SK-N-SH treated with all-trans-retinoic acid at 6 μM for 48 hours (cell line): ENCODE data around the gene ABCC1.

ENCODE experiments used
- ATAC-seq: fragments of 200-7000 bp; cut with Tn5 transposase; 3 replicates; pipeline ENCODE4 v1.9.1; 2020; ENCODE audit warnings: mild to moderate bottlenecking, moderate library complexity
- ARNTL ChIP-seq: fragments of 450-650 bp; formaldehyde crosslinking; IDR thresholded peaks from 2 replicates; pipeline ENCODE4 v1.5.0; 2020; ENCODE audit warnings: low read depth, mild to moderate bottlenecking, moderate library complexity, borderline replicate concordance
- CSDC2 ChIP-seq: fragments of 250-450 bp; sonication (Bioruptor Pico); IDR thresholded peaks from 2 replicates; pipeline ENCODE4 v1.5.0; 2020; ENCODE audit warnings: mild to moderate bottlenecking, moderate library complexity
- ESRRG ChIP-seq: fragments of 250-450 bp; sonication (Bioruptor Pico); IDR thresholded peaks from 2 replicates; pipeline ENCODE4 v1.6.1; 2021; ENCODE audit warnings: mild to moderate bottlenecking
- GLIS3 ChIP-seq: fragments of 250-450 bp; sonication (Bioruptor Pico); IDR thresholded peaks from 2 replicates; pipeline ENCODE4 v1.5.0; 2020; ENCODE audit warnings: mild to moderate bottlenecking, moderate library complexity
- ISL1 ChIP-seq: fragments of 250-450 bp; sonication (Bioruptor Pico); IDR thresholded peaks from 2 replicates; pipeline ENCODE4 v2.1.2; 2022; ENCODE audit warnings: mild to moderate bottlenecking, moderate library complexity
- OSR1 ChIP-seq: fragments of 250-450 bp; sonication (Bioruptor Pico); IDR thresholded peaks from 2 replicates; pipeline ENCODE4 v1.8.0; 2022; ENCODE audit warnings: moderate library complexity, mild to moderate bottlenecking, inconsistent platforms
- PPARA ChIP-seq: fragments of 250-450 bp; sonication (Bioruptor Pico); IDR thresholded peaks from 2 replicates; pipeline ENCODE4 v1.5.0; 2020; ENCODE audit warnings: mild to moderate bottlenecking, borderline replicate concordance
- RARB ChIP-seq: fragments of 250-450 bp; sonication (Bioruptor Pico); IDR thresholded peaks from 2 replicates; pipeline ENCODE4 v1.8.0; 2021; ENCODE audit warnings: mild to moderate bottlenecking, moderate library complexity
- SNAI2 ChIP-seq: fragments of 250-450 bp; sonication (Bioruptor Pico); IDR thresholded peaks from 2 replicates; pipeline ENCODE4 v1.5.0; 2020; ENCODE audit warnings: mild to moderate bottlenecking, moderate library complexity
- TOX ChIP-seq: fragments of 250-450 bp; sonication (Bioruptor Pico); IDR thresholded peaks from 2 replicates; pipeline ENCODE4 v1.8.0; 2021; ENCODE audit warnings: mild to moderate bottlenecking, moderate library complexity, borderline replicate concordance
- ZC3H10 ChIP-seq: fragments of 250-450 bp; sonication (Bioruptor Pico); IDR thresholded peaks from 2 replicates; pipeline ENCODE4 v1.5.1; 2021; ENCODE audit warnings: mild to moderate bottlenecking, moderate library complexity
- ZFP30 ChIP-seq: fragments of 450-650 bp; formaldehyde crosslinking; IDR thresholded peaks from 2 replicates; pipeline ENCODE4 v1.5.0; 2022; ENCODE audit warnings: mild to moderate bottlenecking, moderate library complexity
- ZNF8 ChIP-seq: fragments of 450-650 bp; formaldehyde crosslinking; IDR thresholded peaks from 2 replicates; pipeline ENCODE4 v1.5.0; 2020; ENCODE audit warnings: mild to moderate bottlenecking, moderate library complexity
- TF ChIP-seq, protein P1 (sequence below): fragments of 250-450 bp; sonication (Bioruptor Pico); IDR thresholded peaks from 2 replicates; pipeline ENCODE4 v1.5.1; 2021; ENCODE audit warnings: mild to moderate bottlenecking, moderate library complexity
- TF ChIP-seq, protein P2 (sequence below): fragments of 250-450 bp; sonication (Bioruptor Pico); IDR thresholded peaks from 2 replicates; pipeline ENCODE4 v1.8.0; 2020; ENCODE audit warnings: mild to moderate bottlenecking, moderate library complexity, borderline replicate concordance
- TF ChIP-seq, protein P3 (sequence below): fragments of 250-450 bp; sonication (Bioruptor Pico); IDR thresholded peaks from 2 replicates; pipeline ENCODE4 v1.5.0; 2020; ENCODE audit warnings: mild to moderate bottlenecking, moderate library complexity
- TF ChIP-seq, protein P4 (sequence below): fragments of 250-450 bp; sonication (Bioruptor Pico); IDR thresholded peaks from 2 replicates; pipeline ENCODE4 v1.5.1; 2020; ENCODE audit warnings: low read depth, mild to moderate bottlenecking, moderate library complexity

ABCC1 gene

DNA sequence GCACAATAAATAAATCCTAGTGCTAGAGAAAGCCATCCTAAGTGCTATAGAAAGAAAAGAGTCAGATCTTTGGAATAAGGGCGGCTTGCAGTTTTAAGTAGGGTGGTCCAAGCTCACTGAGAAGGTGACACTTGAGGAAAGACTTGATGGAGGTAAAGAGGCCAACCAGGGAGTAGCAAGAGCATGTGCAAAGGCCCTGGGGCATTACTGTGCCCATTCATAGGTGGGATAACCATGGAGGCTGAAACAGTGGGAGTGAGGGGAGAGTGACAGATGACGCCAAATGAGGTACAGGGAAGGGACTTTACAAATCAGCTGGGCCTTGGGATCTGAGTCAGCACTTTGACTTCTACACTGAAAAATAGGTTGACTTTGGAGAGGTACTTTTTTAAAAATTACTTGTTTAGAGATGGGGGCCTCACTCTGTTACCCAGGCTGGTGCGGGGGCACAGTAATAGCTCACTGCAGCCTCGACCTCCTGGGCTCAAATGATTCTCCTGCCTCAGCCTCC lies 115.5 kb downstream of the ABCC1 start:
- TF ChIP-seq, protein P1, sequence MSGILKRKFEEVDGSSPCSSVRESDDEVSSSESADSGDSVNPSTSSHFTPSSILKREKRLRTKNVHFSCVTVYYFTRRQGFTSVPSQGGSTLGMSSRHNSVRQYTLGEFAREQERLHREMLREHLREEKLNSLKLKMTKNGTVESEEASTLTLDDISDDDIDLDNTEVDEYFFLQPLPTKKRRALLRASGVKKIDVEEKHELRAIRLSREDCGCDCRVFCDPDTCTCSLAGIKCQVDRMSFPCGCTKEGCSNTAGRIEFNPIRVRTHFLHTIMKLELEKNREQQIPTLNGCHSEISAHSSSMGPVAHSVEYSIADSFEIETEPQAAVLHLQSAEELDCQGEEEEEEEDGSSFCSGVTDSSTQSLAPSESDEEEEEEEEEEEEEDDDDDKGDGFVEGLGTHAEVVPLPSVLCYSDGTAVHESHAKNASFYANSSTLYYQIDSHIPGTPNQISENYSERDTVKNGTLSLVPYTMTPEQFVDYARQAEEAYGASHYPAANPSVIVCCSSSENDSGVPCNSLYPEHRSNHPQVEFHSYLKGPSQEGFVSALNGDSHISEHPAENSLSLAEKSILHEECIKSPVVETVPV (CRISPR knock-in tag) = no peak
- TF ChIP-seq OSR1 (CRISPR knock-in tag) (no peak), ARNTL (no peak)
- TF ChIP-seq, all 23 proteins: peak for 0
- ATAC-seq = no peak

DNA sequence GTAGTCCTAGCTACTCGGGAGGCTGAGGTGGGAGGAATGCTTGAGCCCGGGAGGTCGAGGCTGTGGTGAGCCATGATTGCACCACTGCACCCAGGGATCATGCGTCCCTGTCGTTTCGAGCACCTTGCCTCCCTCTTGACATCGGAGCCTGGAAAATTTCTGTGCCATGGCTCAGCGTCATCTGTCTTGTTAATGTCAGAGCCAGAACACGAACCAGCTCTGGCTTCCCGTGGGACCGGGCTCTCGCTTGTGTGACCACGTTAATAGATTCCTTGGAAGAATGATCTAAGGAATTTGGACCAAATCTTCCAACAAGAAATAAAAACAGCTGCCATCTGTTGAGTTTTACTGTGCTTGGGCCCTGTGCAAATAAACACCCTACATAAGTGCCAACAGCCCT lies 117.7 kb downstream of the ABCC1 start:
- no peak for ATAC-seq
- no peak for TF ChIP-seq CSDC2 (CRISPR knock-in tag)
- TF ChIP-seq, protein P2, sequence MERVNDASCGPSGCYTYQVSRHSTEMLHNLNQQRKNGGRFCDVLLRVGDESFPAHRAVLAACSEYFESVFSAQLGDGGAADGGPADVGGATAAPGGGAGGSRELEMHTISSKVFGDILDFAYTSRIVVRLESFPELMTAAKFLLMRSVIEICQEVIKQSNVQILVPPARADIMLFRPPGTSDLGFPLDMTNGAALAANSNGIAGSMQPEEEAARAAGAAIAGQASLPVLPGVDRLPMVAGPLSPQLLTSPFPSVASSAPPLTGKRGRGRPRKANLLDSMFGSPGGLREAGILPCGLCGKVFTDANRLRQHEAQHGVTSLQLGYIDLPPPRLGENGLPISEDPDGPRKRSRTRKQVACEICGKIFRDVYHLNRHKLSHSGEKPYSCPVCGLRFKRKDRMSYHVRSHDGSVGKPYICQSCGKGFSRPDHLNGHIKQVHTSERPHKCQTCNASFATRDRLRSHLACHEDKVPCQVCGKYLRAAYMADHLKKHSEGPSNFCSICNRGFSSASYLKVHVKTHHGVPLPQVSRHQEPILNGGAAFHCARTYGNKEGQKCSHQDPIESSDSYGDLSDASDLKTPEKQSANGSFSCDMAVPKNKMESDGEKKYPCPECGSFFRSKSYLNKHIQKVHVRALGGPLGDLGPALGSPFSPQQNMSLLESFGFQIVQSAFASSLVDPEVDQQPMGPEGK (CRISPR knock-in tag) = no peak
- no peak for TF ChIP-seq ISL1 (CRISPR knock-in tag)
- TF ChIP-seq, protein P3, sequence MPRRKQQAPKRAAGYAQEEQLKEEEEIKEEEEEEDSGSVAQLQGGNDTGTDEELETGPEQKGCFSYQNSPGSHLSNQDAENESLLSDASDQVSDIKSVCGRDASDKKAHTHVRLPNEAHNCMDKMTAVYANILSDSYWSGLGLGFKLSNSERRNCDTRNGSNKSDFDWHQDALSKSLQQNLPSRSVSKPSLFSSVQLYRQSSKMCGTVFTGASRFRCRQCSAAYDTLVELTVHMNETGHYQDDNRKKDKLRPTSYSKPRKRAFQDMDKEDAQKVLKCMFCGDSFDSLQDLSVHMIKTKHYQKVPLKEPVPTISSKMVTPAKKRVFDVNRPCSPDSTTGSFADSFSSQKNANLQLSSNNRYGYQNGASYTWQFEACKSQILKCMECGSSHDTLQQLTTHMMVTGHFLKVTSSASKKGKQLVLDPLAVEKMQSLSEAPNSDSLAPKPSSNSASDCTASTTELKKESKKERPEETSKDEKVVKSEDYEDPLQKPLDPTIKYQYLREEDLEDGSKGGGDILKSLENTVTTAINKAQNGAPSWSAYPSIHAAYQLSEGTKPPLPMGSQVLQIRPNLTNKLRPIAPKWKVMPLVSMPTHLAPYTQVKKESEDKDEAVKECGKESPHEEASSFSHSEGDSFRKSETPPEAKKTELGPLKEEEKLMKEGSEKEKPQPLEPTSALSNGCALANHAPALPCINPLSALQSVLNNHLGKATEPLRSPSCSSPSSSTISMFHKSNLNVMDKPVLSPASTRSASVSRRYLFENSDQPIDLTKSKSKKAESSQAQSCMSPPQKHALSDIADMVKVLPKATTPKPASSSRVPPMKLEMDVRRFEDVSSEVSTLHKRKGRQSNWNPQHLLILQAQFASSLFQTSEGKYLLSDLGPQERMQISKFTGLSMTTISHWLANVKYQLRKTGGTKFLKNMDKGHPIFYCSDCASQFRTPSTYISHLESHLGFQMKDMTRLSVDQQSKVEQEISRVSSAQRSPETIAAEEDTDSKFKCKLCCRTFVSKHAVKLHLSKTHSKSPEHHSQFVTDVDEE (CRISPR knock-in tag) = no peak
- no peak for TF ChIP-seq ARNTL
- TF ChIP-seq ZFP30 (CRISPR knock-in tag) = no peak
- no peak for TF ChIP-seq ZC3H10 (CRISPR knock-in tag)
- TF ChIP-seq, all 23 proteins: peak for 0

DNA sequence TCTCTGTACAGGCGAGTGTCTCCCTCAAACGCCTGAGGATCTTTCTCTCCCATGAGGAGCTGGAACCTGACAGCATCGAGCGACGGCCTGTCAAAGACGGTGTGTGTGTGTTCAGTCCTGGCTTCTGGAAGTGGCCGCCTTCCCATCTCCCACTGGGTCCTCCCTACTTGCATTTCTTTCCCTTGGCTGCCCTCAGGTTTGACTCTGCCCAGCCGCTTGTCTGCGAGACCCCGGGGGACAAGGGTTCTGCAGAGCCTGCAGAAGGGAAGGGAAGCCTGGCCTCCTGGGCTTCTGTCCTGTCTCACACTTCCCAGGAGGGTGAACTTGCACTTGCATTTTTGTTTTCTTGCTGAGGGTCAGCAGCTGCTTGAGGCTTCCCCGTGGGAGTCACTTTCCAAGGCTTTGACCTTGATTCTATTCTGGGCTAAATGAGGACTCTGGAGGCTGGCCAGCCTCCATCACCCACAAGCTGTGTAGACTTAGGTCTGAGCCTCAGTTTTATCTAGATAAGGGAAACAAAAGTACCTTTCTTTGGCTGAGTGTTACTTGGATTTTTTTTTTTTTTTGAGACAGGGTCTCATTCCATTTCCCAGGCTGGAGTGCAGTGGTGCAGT lies 122.3 kb downstream of the ABCC1 start:
- ATAC-seq = no peak
- TF ChIP-seq RARB (CRISPR knock-in tag) = no peak
- no peak for TF ChIP-seq ARNTL

DNA sequence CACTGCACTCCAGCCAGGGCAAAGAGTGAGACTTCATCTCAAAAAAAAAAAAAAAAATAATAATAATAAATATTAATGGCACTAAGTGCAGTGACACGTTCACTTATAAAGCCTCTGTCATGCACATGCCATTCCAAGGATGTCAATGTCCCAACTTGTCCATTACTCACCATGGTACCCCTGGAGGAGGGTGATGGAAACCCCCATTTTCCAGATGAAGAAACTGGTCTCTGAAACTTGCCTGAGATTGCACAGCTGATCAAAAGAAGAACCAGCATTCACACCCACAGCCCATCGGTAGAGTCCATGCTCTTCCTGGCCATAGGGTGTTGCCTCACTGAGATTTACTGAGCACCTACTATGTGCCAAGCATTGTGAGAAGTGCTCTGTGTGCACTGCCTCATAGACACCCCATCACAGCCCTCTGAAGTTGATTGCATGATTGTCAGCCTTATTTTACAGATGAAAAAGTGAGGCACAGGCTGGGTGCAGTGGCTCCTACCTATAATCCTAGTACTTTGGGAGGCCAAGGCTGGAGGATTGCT lies 123.7 kb downstream of the ABCC1 start:
- ATAC-seq = no peak
- TF ChIP-seq ESRRG (no peak), ISL1 (CRISPR knock-in tag) (no peak), GLIS3 (CRISPR knock-in tag) (no peak)
- TF ChIP-seq, protein P3 (CRISPR knock-in tag) = no peak
- TF ChIP-seq, all 23 proteins: peak for 0

DNA sequence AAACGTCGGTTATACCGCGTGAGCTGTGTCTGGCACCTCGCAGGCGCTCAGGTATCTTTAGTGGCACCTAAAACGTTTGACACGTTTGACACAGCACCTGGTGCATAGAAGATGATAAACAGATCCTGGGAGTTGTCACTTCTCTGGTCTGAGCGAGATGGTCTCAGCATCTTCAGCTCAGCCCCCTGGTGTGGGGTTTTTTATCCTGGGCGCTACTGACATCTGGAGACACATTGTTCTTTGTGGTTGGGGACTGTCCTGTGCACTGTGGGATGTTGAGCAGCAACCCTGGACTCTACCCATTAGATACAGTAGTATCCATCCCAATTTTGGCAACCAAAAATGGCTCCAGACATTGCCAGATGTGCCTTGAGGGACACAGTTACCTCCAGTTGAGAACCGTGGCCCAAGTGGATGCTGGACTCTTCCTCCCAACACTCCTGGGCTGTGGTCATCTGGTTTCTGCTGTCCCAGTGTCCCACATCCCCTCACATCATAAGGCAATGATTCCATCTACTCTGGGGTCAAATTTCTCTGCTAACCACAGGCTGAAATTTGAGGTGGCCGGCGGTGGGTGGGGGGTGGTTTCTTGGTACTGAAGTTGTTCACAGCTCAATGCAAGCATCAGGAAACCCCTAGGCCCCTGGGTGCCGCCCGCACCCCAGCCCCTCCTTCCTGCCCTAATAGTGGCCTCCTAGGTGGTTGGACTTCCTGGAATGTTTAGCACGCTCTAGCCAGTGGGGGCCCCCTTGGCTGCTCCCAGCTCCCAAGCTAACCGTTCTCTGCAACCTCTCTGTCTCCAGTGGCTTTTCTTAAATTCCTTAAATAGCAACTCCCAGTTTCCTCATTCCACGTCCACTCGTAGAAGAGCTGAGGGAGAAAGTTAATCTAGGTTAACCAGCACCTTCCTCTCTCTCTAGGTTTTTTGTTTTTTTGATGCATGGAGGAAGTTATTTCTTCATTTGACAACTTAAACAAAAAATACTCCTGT lies 124.8 kb downstream of the ABCC1 start:
- peak; percentile 97 for ATAC-seq
- no peak for TF ChIP-seq ESRRG
- TF ChIP-seq ARNTL = no peak
- no peak for TF ChIP-seq ZNF8 (CRISPR knock-in tag)
- no peak for TF ChIP-seq TOX (CRISPR knock-in tag)
- no peak for TF ChIP-seq PPARA
- TF ChIP-seq ISL1 (CRISPR knock-in tag) = no peak
- TF ChIP-seq, protein P3 (CRISPR knock-in tag) = no peak
- TF ChIP-seq, protein P4, sequence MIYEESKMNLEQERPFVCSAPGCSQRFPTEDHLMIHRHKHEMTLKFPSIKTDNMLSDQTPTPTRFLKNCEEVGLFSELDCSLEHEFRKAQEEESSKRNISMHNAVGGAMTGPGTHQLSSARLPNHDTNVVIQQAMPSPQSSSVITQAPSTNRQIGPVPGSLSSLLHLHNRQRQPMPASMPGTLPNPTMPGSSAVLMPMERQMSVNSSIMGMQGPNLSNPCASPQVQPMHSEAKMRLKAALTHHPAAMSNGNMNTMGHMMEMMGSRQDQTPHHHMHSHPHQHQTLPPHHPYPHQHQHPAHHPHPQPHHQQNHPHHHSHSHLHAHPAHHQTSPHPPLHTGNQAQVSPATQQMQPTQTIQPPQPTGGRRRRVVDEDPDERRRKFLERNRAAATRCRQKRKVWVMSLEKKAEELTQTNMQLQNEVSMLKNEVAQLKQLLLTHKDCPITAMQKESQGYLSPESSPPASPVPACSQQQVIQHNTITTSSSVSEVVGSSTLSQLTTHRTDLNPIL = no peak
- no peak for TF ChIP-seq ZFP30 (CRISPR knock-in tag)
- TF ChIP-seq SNAI2 (CRISPR knock-in tag) = no peak
